Psoas muscle (tissue), 8 donors: ENCODE results near the gene HSD17B1. TPM values are rescaled to one million over a fixed set of nuclear protein-coding genes. Genes with fewer than 3 reads are reported as not detected.
"Not testable (repeated sequence)": the region's sequence is repeated elsewhere in the genome, so short reads cannot be mapped to it uniquely, and the experiment has no call there.

Experiments used
- ATAC-seq, 4 donors: fragments of 200-7000 bp; cut with Tn5 transposase; one replicate each; pipeline ENCODE4 v1.9.1; 2020; ENCODE audit warnings: moderate library complexity in 3 of 4, mild to moderate bottlenecking in 2 of 4
- DNase-seq, 2 donors: peaks; one replicate each; pipeline ENCODE4 v3.0.0-alpha.2; 2020
- H3K27ac ChIP-seq: fragments of 200-600 bp; one replicate; pipeline ENCODE4 v1.8.0; 2022
- H3K27me3 ChIP-seq, 3 donors: fragments of 200-600 bp in 1 of 3; one replicate each; pipeline versions ENCODE4 v1.6.1 to v1.8.0; 2013 to 2022; ENCODE audit warnings: low read length in 2 of 3, mild to moderate bottlenecking in 2 of 3, moderate library complexity in 1 of 3; ENCODE audit not compliant: insufficient read depth in 3 of 3
- H3K36me3 ChIP-seq, 2 donors: fragments of 200-600 bp in 1 of 2; one replicate each; pipeline versions ENCODE4 v1.6.1 to v1.8.0; 2013 to 2022; ENCODE audit warnings: low read depth in 1 of 2, mild to moderate bottlenecking in 1 of 2, moderate library complexity in 1 of 2; ENCODE audit not compliant: insufficient read depth in 1 of 2
- H3K4me1 ChIP-seq: fragments of 200-600 bp; one replicate; pipeline ENCODE4 v1.8.0; 2022
- H3K4me3 ChIP-seq: fragments of 200-600 bp; one replicate; pipeline ENCODE4 v1.8.0; 2022; ENCODE audit warnings: mild to moderate bottlenecking
- H3K9me3 ChIP-seq: fragments of 200-600 bp; one replicate; pipeline ENCODE4 v1.8.0; 2022
- WGBS, 3 donors: extraction: QIAGEN DNeasy Blood & Tissue Kit; methylation state at CpG; one replicate each; pipeline versions ENCODE4 v1.1.6 to v1.1.7; 2013; 5-methylcytosine and 5-hydroxymethylcytosine counted together
- intact Hi-C, 2 donors: fragments of 100-400 bp; cut with DNase I; formaldehyde crosslinking; loops; one replicate each; pipeline versions ENCODE4 v1.11.0 to v1.14.2; 2022
- long read RNA-seq, 2 donors: library from polyadenylated mRNA; unstranded; transcript quantifications; one replicate each; pipeline ENCODE4 v2.0.0, GENCODE V29; 2021
- polyA plus RNA-seq, 3 donors: library from polyadenylated mRNA; stranded (reverse); fragments of 200-250 nt; gene quantifications; one replicate each; pipeline ENCODE4 v1.2.3, GENCODE V29; 2013
- total RNA-seq, 4 donors: library from RNA; stranded (reverse); fragmentation: NEBNext Ultra II Directional in 2 of 4; extraction: Animal tissue kit (Norgen Biotek cat#: 25700) in 2 of 4; gene quantifications; one replicate each; pipeline versions ENCODE4 v1.2.1 to v1.2.4, GENCODE V29; 2021 to 2023
- TF ChIP-seq, protein P1 (sequence below): fragments of 200-600 bp; IDR thresholded peaks from one replicate; pipeline ENCODE4 v1.8.0; 2022; ENCODE audit warnings: antibody characterized with exemption
- donor health status: healthy with polysubstance abuse.
- donor health status: DM: no; HTN: no; CAD: no; lungs with moderate emphysema.
- donor health status: Bipolar disorder and iron deficiency.
- donor health status: healthy.
- donor health status: DM: yes; HTN: yes; CAD: no.
- donor health status: DM: no; HTN: no; CAD: no.
- donor health status: DM: no; HTN: no; CAD: no.
- donor health status: DM: yes; HTN: yes; CAD: no.

The HSD17B1 gene
- total RNA-seq = 1 to 10 TPM in 1 of 4 donors, under 1 TPM in 3; 0.54 to 1.2 (median 0.72) TPM
- polyA plus RNA-seq = 1 to 10 TPM; 1.3 to 2.1 (median 1.7) TPM
- long read RNA-seq, donor 1 = 0 reads
- long read RNA-seq, donor 2 = 0 reads

DNA sequence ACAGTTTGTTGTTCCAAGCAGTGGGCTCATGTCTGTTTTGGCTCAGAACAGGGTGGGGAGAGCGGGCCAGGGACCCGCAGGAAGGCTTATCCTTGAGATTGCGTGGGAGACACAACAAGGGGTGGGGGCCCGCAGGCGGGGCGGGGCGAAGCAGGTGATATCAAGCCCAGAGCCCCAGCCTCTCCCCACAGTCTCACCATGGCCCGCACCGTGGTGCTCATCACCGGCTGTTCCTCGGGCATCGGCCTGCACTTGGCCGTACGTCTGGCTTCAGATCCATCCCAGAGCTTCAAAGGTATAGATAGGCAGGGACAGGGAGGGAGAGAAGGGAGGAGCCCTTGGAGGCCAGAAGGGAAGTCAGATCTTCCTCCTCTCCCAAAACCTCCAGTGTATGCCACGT, at the start of gene HSD17B1:
HSD17B1 (plus strand) TSS at position 188 of the 400 bp plus-strand sequence; CDS start at position 199, 11 bp downstream.
- peak within 1 kb of the TSS; percentile 92 for H3K4me3 ChIP-seq
- H3K27me3 ChIP-seq, intact Hi-C loops, ATAC-seq, H3K36me3 ChIP-seq, H3K4me1 ChIP-seq, H3K9me3 ChIP-seq: not testable (repeated sequence)
- peak within 1 kb of the TSS; percentile 88 for H3K27ac ChIP-seq
- 81 to 85% (median 85%) methylated on average over 13 to 15 of the region's 15 CpGs for WGBS, 3 donors
- peak in 1 of 2 donors; percentile 31 for DNase-seq

GRCh38 chr17:42502926-42503325, 49.8 kb upstream of the HSD17B1 start:
- TF ChIP-seq, protein P1, sequence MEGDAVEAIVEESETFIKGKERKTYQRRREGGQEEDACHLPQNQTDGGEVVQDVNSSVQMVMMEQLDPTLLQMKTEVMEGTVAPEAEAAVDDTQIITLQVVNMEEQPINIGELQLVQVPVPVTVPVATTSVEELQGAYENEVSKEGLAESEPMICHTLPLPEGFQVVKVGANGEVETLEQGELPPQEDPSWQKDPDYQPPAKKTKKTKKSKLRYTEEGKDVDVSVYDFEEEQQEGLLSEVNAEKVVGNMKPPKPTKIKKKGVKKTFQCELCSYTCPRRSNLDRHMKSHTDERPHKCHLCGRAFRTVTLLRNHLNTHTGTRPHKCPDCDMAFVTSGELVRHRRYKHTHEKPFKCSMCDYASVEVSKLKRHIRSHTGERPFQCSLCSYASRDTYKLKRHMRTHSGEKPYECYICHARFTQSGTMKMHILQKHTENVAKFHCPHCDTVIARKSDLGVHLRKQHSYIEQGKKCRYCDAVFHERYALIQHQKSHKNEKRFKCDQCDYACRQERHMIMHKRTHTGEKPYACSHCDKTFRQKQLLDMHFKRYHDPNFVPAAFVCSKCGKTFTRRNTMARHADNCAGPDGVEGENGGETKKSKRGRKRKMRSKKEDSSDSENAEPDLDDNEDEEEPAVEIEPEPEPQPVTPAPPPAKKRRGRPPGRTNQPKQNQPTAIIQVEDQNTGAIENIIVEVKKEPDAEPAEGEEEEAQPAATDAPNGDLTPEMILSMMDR = no peak
- H3K36me3 ChIP-seq = peaks cover 22 to 100% of the 10 kb centered on the region in 2 donors

DNA sequence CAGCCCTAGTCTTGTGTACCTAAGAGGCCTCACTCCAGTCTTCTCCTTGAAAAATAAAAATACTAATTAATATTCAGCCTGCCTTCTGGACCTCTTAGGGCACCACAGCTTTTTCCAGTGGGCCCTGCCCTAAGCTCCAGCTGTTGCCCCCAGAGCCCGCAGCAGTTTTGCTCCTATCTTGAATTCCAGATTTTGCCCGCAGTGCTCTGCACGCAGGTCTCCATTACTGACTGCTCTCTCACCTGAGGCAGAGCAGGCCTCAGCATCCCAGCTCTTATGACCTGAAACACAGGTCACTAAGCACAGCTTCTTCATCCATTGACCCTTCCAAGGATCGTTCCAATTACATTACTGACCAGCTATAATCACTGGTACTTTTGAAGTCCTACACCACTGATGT, 45.1 kb upstream of the HSD17B1 start:
- H3K4me1 ChIP-seq = no peaks in the 10 kb centered on the region
- H3K4me3 ChIP-seq = no peak overlapping the region
- no peaks in the 10 kb centered on the region for H3K9me3 ChIP-seq
- ATAC-seq (no peak), DNase-seq (no peak)
- intact Hi-C loops = loop anchor here in 1 of 2 donors (10.0 kb wide), 1 partner anchor 197 kb away; no protein-coding TSS in a partner anchor
- WGBS, 3 donors = 82 to 91% (median 86%) methylated on average over 4 of the region's 4 CpGs
- TF ChIP-seq, protein P1 = no peak
- H3K27me3 ChIP-seq = no peaks in the 10 kb centered on the region
- H3K27ac ChIP-seq = no peak overlapping the region
- peaks cover 12 to 100% of the 10 kb centered on the region in 2 donors for H3K36me3 ChIP-seq

More at GRCh38 chr17:42502926-42503325, 49.8 kb upstream of the HSD17B1 start:
- Histone ChIP-seq H3K4me3 (no peak overlapping the region), H3K27me3 (no peaks in the 10 kb centered on the region), H3K4me1 (no peaks in the 10 kb centered on the region), H3K9me3 (no peaks in the 10 kb centered on the region), H3K27ac (no peak overlapping the region)
- 96 to 98% (median 97%) methylated on average over 1 of the region's 1 CpG for WGBS, 3 donors
- no peak for ATAC-seq
- intact Hi-C loops = loop anchor here in 1 of 2 donors (10.0 kb wide), 1 partner anchor 202 kb away; no protein-coding TSS in a partner anchor
- no peak for DNase-seq

- WGBS, 3 donors = 77 to 81% (median 80%) methylated on average over 12 of the region's 12 CpGs
- DNase-seq (no peak), ATAC-seq (no peak)
- intact Hi-C loops = loop anchor here in 1 of 2 donors (10.0 kb wide), 1 partner anchor 196 kb away; no protein-coding TSS in a partner anchor
- peaks cover 11 to 99% of the 10 kb centered on the region in 2 donors for H3K36me3 ChIP-seq
- no peaks in the 10 kb centered on the region for H3K9me3 ChIP-seq
- H3K4me1 ChIP-seq = no peaks in the 10 kb centered on the region
- no peak overlapping the region for H3K4me3 ChIP-seq
- TF ChIP-seq, protein P1 = no peak
- H3K27me3 ChIP-seq = no peaks in the 10 kb centered on the region
- H3K27ac ChIP-seq = no peak overlapping the region
Measured at GRCh38 chr17:42508426-42509165, 44.1 kb upstream of the HSD17B1 start.

DNA sequence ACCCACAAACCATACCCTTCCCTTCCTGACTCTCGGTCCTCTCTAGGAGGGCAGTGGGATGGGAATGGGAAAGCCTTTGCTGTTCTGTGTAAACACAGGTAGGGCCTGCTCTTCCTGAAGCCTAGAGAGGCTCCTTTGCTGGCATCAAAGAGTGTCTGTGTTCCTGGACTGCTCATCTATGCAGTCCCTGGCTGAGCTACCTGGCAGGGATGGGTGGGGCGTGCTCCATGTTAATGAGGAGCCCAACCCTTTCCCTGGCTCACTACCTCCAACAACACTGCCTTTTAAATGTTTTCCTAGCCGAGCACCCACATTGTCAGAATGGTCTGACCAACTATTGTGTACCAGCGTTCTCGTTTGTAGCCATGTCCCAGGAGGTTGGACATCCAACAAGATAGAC, 43.3 kb upstream of the HSD17B1 start:
- Histone ChIP-seq H3K27ac (no peak overlapping the region), H3K4me1 (no peaks in the 10 kb centered on the region), H3K9me3 (no peaks in the 10 kb centered on the region), H3K27me3 (no peaks in the 10 kb centered on the region), H3K4me3 (no peak overlapping the region), H3K36me3 (peaks cover 18 to 99% of the 10 kb centered on the region in 2 donors)
- DNase-seq (no peak), ATAC-seq (peak in 1 of 4 donors; percentile 19)
- TF ChIP-seq, protein P1 = no peak
- WGBS, 3 donors = 91 to 95% (median 92%) methylated on average over 5 of the region's 5 CpGs
- intact Hi-C loops = loop anchor here in 1 of 2 donors (10.0 kb wide), 1 partner anchor 195 kb away; no protein-coding TSS in a partner anchor
